GM19438 (cell line): ENCODE data around the gene CMSS1.

Source experiments
- ATAC-seq: cut with Tn5 transposase; IDR thresholded peaks from one replicate; pipeline ENCODE4 v1.9.1; 2021; ENCODE audit warnings: low read depth; ENCODE audit not compliant: unreplicated experiment

Gene CMSS1

GRCh38 chr3:99872923-99873254, 55.2 kb downstream of the CMSS1 start:
- peak; percentile 43 for ATAC-seq

DNA sequence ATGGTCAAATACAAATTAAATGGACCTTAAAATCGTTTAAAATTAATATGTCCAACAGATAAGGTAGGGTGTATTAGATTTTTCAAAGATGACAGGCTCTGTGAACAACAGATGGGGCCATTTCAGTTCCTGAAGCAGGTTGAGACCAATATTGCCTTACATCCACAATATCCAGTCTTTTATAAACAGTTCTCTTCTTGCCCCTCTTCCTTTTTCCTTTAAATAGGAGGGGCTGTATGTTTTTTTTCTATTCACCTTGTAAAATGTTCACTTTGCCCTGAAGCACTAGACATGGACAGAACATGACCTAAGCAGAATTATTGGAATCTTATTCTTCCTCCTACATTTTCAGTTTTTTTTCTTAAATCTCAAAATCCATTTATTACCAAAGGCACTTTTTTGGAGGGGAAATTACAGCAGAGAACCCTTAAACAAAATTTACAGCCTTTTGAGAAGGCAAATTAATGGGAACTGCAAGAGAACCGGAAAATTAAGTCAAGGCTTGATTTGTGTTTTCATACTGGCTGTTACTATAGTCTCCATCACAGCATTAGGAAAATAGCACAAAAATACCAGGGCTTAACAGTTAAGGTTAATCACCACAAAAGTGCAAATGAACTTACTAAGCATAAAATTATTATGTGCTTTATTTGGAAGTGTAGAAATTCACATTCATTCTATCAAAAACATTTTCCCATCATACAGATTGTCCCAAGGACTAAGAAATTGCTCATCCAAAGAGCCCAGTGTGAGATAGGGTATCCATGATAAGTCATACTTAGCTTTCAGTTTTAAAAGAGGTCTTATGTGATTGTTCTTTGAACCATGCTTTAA, 55.8 kb downstream of the CMSS1 start:
- ATAC-seq = no peak

- no peak for ATAC-seq
Measured at GRCh38 chr3:99874237-99875002, 56.8 kb downstream of the CMSS1 start.

GRCh38 chr3:99875581-99875928, 57.9 kb downstream of the CMSS1 start:
- no peak for ATAC-seq

DNA sequence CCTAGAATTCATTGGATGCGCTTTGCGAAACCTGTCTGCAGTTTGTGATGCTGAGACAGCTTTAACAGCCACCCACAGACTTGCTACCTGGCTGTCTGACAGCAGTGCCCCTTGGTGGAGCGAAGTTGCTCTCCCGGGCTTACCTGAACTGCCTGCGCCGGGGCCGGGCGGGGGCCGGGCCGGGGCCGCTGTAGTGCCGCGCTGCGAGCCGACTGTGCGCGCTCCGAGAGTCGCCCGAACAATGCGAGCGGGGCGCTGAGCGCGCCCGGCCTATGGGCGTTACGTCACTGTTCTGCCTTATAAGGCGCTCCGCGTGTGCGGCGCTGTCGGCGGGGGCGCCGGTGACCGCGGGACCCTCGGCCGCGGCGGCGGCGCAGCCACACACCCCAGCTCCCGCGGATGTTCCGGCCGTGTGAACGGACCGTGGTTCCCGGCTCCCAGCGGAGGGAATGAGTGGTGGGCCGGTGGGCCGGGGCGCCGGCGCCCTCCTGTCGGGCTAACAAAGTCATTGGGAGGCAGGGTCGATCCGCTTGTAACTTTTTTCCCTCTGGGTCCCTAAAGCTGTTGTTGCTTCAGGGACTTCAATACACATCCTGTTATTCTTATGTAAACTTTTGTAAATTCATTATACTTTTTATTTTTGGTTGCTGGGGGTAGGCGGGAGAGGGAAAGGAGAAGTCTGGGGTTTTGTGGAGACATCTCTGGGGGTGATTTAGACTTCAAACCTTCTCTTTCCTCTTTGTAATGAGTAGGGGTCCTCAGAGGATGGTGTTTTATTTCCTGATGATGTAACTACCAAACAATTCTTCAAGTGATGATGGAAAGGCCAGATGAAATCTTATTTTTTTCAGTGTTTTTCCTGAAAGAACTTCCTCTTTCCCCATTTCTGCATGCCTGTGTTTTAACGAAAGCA, 58.5 kb downstream of the CMSS1 start:
- ATAC-seq = peak; percentile 90

GRCh38 chr3:99877031-99877579, 59.4 kb downstream of the CMSS1 start:
- no peak for ATAC-seq

DNA sequence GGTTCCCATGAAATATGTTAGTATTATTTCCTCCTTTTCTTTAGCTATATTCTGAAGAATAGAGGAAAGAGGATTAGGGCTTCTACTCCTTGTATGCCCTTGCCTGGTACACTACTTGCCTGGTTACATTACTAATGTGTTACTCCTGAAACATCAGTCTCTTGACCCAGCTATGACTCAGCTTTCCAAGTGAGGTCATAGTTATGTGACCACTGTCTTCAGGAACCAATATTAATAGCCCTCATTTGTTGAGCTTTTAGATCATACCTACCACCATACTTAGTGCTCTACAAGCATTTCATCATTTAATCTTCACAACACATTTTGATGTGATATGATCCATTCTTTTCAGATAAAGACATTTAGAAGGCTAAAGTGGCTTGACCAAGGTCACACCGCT, 60.3 kb downstream of the CMSS1 start:
- ATAC-seq = no peak

- no peak for ATAC-seq
Measured at GRCh38 chr3:99879275-99879674, 61.6 kb downstream of the CMSS1 start.

- ATAC-seq = no peak
Measured at GRCh38 chr3:99881121-99881524, 63.5 kb downstream of the CMSS1 start.

GRCh38 chr3:99882436-99883137, 64.9 kb downstream of the CMSS1 start:
- ATAC-seq = no peak

DNA sequence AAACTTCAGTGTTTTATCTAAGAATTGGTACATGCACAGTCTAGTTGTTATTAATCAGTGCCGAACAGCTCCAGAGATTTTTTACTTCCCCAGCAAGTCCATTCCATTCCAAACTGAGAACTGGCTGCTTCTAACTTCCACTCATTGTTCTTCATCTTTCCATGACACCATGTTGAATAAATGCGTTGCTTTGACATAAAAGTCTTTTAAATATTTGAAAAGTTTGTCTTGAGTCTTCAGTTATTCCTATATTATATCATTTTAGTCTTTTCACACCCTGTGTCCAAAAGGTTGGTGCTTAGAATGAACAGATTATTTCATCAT, 65.4 kb downstream of the CMSS1 start:
- no peak for ATAC-seq

- no peak for ATAC-seq
Measured at GRCh38 chr3:99883693-99884092, 66.0 kb downstream of the CMSS1 start.

DNA sequence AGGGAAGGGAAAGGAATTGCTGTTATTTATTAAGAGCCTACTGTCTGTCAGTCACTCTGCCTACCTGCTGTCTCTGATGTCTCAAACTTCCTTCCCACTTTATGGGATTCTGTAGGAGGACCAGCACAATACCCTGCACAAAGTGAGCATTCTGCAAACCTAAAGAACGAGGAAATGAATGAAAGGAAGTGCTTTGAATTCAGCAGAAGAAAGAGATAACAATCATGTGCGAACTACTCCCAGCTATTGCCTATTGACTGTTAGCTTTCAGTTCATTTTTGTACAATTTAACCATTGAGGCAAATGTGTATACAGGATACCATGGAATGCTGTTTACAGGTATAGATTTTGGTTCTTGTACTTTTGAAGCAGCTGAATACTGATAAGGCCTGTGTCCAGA, 66.8 kb downstream of the CMSS1 start:
- ATAC-seq = no peak

GRCh38 chr3:99885085-99885484, 67.4 kb downstream of the CMSS1 start:
- ATAC-seq = no peak

DNA sequence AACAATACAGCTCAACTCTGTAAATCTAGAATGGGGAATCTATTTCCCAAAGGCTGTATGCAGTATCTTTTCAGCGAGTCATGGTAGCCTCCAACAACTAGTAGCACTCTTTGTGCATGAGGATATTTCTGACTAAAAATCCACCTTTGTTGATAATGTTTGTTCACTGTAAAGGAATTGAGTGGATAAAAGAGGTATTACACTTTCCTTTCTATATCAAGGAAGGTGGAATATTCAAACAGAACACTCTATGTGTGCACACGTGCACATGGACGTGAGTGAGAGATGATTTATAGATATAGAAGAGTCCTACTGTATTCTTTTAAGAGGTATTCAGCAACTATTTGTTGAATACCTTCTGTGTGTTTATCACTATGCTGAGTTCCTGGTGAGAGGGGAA, 68.2 kb downstream of the CMSS1 start:
- no peak for ATAC-seq

DNA sequence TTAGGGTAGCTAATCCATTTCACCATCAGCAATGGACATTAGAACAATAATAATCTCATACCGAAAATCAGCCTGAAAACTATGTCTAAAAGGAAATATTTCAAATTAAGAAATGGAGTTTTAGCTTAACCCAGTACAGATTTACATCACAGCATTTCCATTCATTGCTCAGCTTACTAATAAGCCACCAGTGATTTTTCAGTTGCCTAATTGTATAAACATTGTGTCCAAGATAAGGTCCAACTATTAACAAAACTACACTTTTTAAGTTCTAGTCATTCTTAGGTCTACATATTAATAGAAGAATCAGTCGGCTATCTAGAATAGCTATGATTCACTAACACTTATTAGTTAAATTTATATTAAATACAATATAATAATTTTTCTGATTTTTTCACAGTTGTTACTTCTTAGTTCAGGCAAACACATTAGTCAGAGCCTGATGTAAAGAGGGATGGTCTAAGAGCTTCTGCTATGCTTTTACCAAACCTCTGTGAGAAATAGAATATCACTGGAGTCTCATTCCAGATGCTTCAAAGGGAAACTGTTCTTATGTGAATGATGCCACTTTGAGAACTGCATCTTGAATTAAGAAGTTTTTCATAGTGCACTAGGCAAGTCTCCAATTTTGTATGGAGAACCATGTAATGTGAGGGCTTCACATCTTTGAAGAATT, 74.1 kb downstream of the CMSS1 start:
- no peak for ATAC-seq

DNA sequence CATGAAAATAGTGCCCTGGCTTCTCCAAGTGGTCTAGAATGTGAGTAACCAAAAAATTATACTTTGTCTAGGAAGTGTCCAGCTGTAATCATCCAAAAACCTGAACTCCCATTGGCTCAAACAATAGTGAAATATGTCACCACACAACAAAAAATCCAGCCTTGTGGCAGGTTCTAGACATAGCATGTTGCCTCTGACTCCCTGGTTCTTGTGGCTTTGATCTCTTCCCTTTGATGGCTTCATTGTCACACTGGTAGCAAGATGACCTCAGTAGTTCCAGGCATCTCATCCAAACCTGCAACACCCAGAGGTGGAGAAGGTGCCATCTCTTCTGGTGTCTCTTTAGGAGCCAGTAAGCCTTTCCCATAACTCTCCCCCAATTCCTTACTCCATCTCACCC, 74.7 kb downstream of the CMSS1 start:
- no peak for ATAC-seq

GRCh38 chr3:99895131-99895696, 77.6 kb downstream of the CMSS1 start:
- no peak for ATAC-seq

DNA sequence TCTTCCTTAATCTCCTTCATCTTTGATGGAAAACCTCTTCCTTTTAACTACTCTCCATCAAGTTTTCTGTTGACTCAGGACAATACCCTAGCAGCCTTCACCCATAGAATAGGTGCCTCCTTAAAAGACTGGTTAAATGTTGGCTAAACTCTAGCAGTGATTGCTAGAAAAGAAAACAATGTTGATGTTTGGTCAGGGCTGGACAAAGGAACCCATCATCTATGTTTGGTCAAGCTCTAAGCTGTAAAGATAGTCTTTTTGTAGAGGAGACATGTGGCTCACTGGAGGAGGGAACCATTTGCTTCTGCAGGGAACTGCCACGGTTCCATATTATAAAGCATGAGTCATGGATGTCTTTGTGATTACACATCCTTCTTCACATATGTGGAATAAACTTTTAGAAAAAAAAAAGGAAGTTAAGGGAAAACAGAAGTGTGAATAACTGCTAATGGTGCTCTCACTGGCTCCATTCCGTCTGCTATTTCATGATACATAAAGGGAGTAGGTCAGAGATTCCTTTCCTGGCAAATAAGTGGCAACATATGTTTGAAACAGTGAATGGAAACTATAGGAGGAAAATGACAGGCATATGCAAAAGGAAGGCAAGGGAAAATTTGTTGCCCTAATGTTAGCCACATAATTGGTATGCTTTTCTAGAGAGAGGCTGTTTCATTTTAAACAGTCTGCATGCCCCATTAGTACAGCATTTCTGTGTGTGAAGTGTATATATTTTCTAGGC, 78.2 kb downstream of the CMSS1 start:
- no peak for ATAC-seq
